H1 (cell line): ENCODE measurements around the gene TEAD1. TPM values are rescaled to one million over a fixed set of nuclear protein-coding genes. Genes with fewer than 3 reads are reported as not detected.

ENCODE experiments used
- ATF3 ChIP-seq: IDR thresholded peaks from 2 replicates; pipeline ENCODE4 v1.6.1; 2011; ENCODE audit warnings: low read depth, mild to moderate bottlenecking, low read length; ENCODE audit not compliant: insufficient read depth
- BRCA1 ChIP-seq: IDR thresholded peaks from 2 replicates; pipeline ENCODE4 v1.6.1; 2012; ENCODE audit warnings: low read depth, low read length, improper control_type of control experiment
- CEBPB ChIP-seq: IDR thresholded peaks from 2 replicates; pipeline ENCODE4 v1.6.1; 2012; ENCODE audit warnings: low read depth, low read length
- E2F6 ChIP-seq: IDR thresholded peaks from 2 replicates; pipeline ENCODE4 v1.6.1; 2012; ENCODE audit warnings: inconsistent platforms
- FOSL1 ChIP-seq: IDR thresholded peaks from 2 replicates; pipeline ENCODE4 v1.6.1; 2011; ENCODE audit warnings: mild to moderate bottlenecking, low read depth, low read length, moderate library complexity; ENCODE audit not compliant: insufficient read depth
- RAD21 ChIP-seq, 2 experiments: IDR thresholded peaks in 1 of 2; conservative IDR thresholded peaks in 1 of 2; 2 replicates each; pipeline ENCODE4 v1.6.1; 2011; ENCODE audit warnings: low read depth in 2 of 2, low read length in 2 of 2, improper control_type of control experiment in 1 of 2, inconsistent platforms in 1 of 2, mild to moderate bottlenecking in 1 of 2, moderate library complexity in 1 of 2
- TBP ChIP-seq: IDR thresholded peaks from 2 replicates; pipeline ENCODE4 v1.6.1; 2011; ENCODE audit warnings: low read depth, low read length, improper control_type of control experiment
- polyA plus RNA-seq, 7 experiments: library from polyadenylated mRNA; depleted of rRNA in 3 of 7; stranded (reverse) in 5 of 7; unstranded in 2 of 7; fragments of >200 nt in 5 of 7; fragments of 200-250 nt in 2 of 7; gene quantifications; 1 replicate in 5 of 7; 2 replicates in 1 of 7; 4 replicates in 1 of 7; pipeline versions ENCODE4 v1.2.1 to v1.2.3, GENCODE V29; 2011 to 2013; ENCODE audit warnings: missing spikeins in 2 of 7, mixed read lengths in 2 of 7
- total RNA-seq: library from RNA; stranded (reverse); fragmentation: NEBNext Ultra II Directional; extraction: Animal tissue kit (Norgen Biotek cat#: 25700); gene quantifications from 2 replicates; pipeline ENCODE4 v1.2.1, GENCODE V29; 2021

TEAD1 gene
- total and polyA plus RNA-seq, 2 of the 8 experiments (the other 6 are each of a cell fraction or from before 2014, with no cell fraction given), result 15.6 to 67.4 TPM

- TF ChIP-seq ATF3, result no peak
- peak; percentile 59 for TF ChIP-seq TBP
- no peak for TF ChIP-seq BRCA1
- peak; percentile 14 to 18; a peak in 1 of 4 replicates for TF ChIP-seq RAD21 (IDR thresholded peaks at IDR 0.05 in 1 of 2, conservative IDR thresholded peaks at IDR 0.05 in 1 of 2; ENCODE audit: low read depth in 2 of 2, low read length in 2 of 2)
- no peak for TF ChIP-seq CEBPB
- TF ChIP-seq FOSL1, result no peak
- TF ChIP-seq E2F6, result no peak
- TF ChIP-seq, all 59 proteins: peak for 22
Measured at GRCh38 chr11:12862696-12863469, 188.7 kb downstream of the TEAD1 start (continued).
